Embryonic facial prominence (tissue), 1 donor: ENCODE data around the gene SULT1A1.
"Not testable (repeated sequence)": the region's sequence is repeated elsewhere in the genome, so short reads cannot be mapped to it uniquely, and the experiment has no call there.

Source experiments
- DNase-seq: peaks from one replicate; pipeline ENCODE4 v3.0.0-alpha.2; 2016; ENCODE audit errors: extremely low spot score

Gene SULT1A1

GRCh38 chr16:28609631-28610594, at the start of gene SULT1A1:
Gene SULT1A1 (minus strand): TSS chr16:28610044. CDS start chr16:28608855, 1,189 bp downstream.
- no peak for DNase-seq

- not testable (repeated sequence) for DNase-seq
These were observed 30.1 kb upstream of the SULT1A1 start for GRCh38 chr16:28639959-28640358.

- DNase-seq = not testable (repeated sequence)
These were observed 28.5 kb upstream of the SULT1A1 start for GRCh38 chr16:28638359-28638758.

GRCh38 chr16:28637765-28638164, 27.9 kb upstream of the SULT1A1 start, which contains the start of gene NPIPB8:
Gene NPIPB8 (plus strand): TSS chr16:28638065. CDS start chr16:28638361, 296 bp downstream.
- not testable (repeated sequence) for DNase-seq

- not testable (repeated sequence) for DNase-seq
These were observed 26.4 kb upstream of the SULT1A1 start for GRCh38 chr16:28636093-28636823.

GRCh38 chr16:28630905-28631304, 21.1 kb upstream of the SULT1A1 start:
- DNase-seq = not testable (repeated sequence)

GRCh38 chr16:28623172-28623711, 13.4 kb upstream of the SULT1A1 start:
- DNase-seq = no peak

- DNase-seq = not testable (repeated sequence)
These were observed 12.8 kb upstream of the SULT1A1 start for GRCh38 chr16:28622532-28623171.

- no peak for DNase-seq
These were observed 11.8 kb upstream of the SULT1A1 start for GRCh38 chr16:28621481-28622155.

GRCh38 chr16:28620316-28620715, 10.5 kb upstream of the SULT1A1 start:
- not testable (repeated sequence) for DNase-seq

- DNase-seq = no peak
These were observed 8.0 kb upstream of the SULT1A1 start for GRCh38 chr16:28617874-28618273.

- DNase-seq = no peak
These were observed 6.8 kb upstream of the SULT1A1 start for GRCh38 chr16:28616636-28617035.

GRCh38 chr16:28616224-28616577, 6.4 kb upstream of the SULT1A1 start:
- not testable (repeated sequence) for DNase-seq

- not testable (repeated sequence) for DNase-seq
These were observed 5.8 kb upstream of the SULT1A1 start for GRCh38 chr16:28615486-28616223.

GRCh38 chr16:28614561-28614960, 4.7 kb upstream of the SULT1A1 start:
- not testable (repeated sequence) for DNase-seq

- DNase-seq = not testable (repeated sequence)
These were observed 4.1 kb upstream of the SULT1A1 start for GRCh38 chr16:28613912-28614311.

GRCh38 chr16:28612359-28613280, 2.8 kb upstream of the SULT1A1 start:
- not testable (repeated sequence) for DNase-seq

- no peak for DNase-seq
These were observed 849 bp upstream of the SULT1A1 start for GRCh38 chr16:28610595-28611191.
